ENCODE data around the gene SORBS2. TPM values are rescaled to one million over a fixed set of nuclear protein-coding genes. Genes with fewer than 3 reads are reported as not detected.

SORBS2 gene
- total RNA-seq, 1 donor from 2014 or later, result 33.6 TPM

GRCh38 chr4:185771711-185772390 lies 40.1 kb downstream of the SORBS2 start:
- no peak for TF ChIP-seq CTCF (IDR thresholded peaks at IDR 0.05)
- DNase-seq (ENCODE audit: extremely low spot score, unreplicated experiment), result no peak
- H3K9me3 Mint-ChIP-seq (ENCODE audit: unreplicated experiment), result no peaks in the 10 kb centered on the region
- H3K4me1 Mint-ChIP-seq (ENCODE audit: unreplicated experiment), result peaks cover 53% of the 10 kb centered on the region
- H3K27ac Mint-ChIP-seq (ENCODE audit: unreplicated experiment), result peak overlapping the region; percentile 89
- H3K4me3 Mint-ChIP-seq (ENCODE audit: unreplicated experiment), result peak overlapping the region; percentile 76
- no peaks in the 10 kb centered on the region for H3K27me3 Mint-ChIP-seq (ENCODE audit: unreplicated experiment)
- no peaks in the 10 kb centered on the region for H3K36me3 Mint-ChIP-seq (ENCODE audit: unreplicated experiment)

GRCh38 chr4:185767528-185767927 lies 44.5 kb downstream of the SORBS2 start:
- no peaks in the 10 kb centered on the region for H3K9me3 Mint-ChIP-seq (ENCODE audit: unreplicated experiment)
- peaks cover 17% of the 10 kb centered on the region for H3K4me1 Mint-ChIP-seq (ENCODE audit: unreplicated experiment)

GRCh38 chr4:185764876-185765275 lies 47.1 kb downstream of the SORBS2 start:
- H3K9me3 Mint-ChIP-seq (ENCODE audit: unreplicated experiment), result no peaks in the 10 kb centered on the region
- no peak for TF ChIP-seq CTCF (IDR thresholded peaks at IDR 0.05)
- DNase-seq (ENCODE audit: extremely low spot score, unreplicated experiment), result no peak
- H3K4me1 Mint-ChIP-seq (ENCODE audit: unreplicated experiment), result peaks cover 17% of the 10 kb centered on the region
- H3K4me3 Mint-ChIP-seq (ENCODE audit: unreplicated experiment), result no peak overlapping the region
- no peaks in the 10 kb centered on the region for H3K36me3 Mint-ChIP-seq (ENCODE audit: unreplicated experiment)
- no peaks in the 10 kb centered on the region for H3K27me3 Mint-ChIP-seq (ENCODE audit: unreplicated experiment)
- no peak overlapping the region for H3K27ac Mint-ChIP-seq (ENCODE audit: unreplicated experiment)

More at GRCh38 chr4:185767528-185767927, 44.5 kb downstream of the SORBS2 start:
- Mint-ChIP-seq H3K36me3 (ENCODE audit: unreplicated experiment) (no peaks in the 10 kb centered on the region), H3K27me3 (ENCODE audit: unreplicated experiment) (no peaks in the 10 kb centered on the region), H3K27ac (ENCODE audit: unreplicated experiment) (no peak overlapping the region), H3K4me3 (ENCODE audit: unreplicated experiment) (no peak overlapping the region)
- DNase-seq (ENCODE audit: extremely low spot score, unreplicated experiment), result no peak
- no peak for TF ChIP-seq CTCF (IDR thresholded peaks at IDR 0.05)

- H3K27me3 Mint-ChIP-seq (ENCODE audit: unreplicated experiment), result no peaks in the 10 kb centered on the region
- H3K4me3 Mint-ChIP-seq (ENCODE audit: unreplicated experiment), result no peak overlapping the region
- H3K27ac Mint-ChIP-seq (ENCODE audit: unreplicated experiment), result no peak overlapping the region
- no peak for DNase-seq (ENCODE audit: extremely low spot score, unreplicated experiment)
- no peaks in the 10 kb centered on the region for H3K9me3 Mint-ChIP-seq (ENCODE audit: unreplicated experiment)
- H3K4me1 Mint-ChIP-seq (ENCODE audit: unreplicated experiment), result peaks cover 15% of the 10 kb centered on the region
- peaks cover 1% of the 10 kb centered on the region for H3K36me3 Mint-ChIP-seq (ENCODE audit: unreplicated experiment)
- no peak for TF ChIP-seq CTCF (IDR thresholded peaks at IDR 0.05)
Measured at GRCh38 chr4:185761352-185762235, 50.4 kb downstream of the SORBS2 start.

GRCh38 chr4:185758807-185759206 lies 53.2 kb downstream of the SORBS2 start:
- no peak for TF ChIP-seq CTCF (IDR thresholded peaks at IDR 0.05)

More at GRCh38 chr4:185758807-185759206, 53.2 kb downstream of the SORBS2 start:
- Mint-ChIP-seq H3K27ac (ENCODE audit: unreplicated experiment) (no peak overlapping the region), H3K9me3 (ENCODE audit: unreplicated experiment) (no peaks in the 10 kb centered on the region), H3K36me3 (ENCODE audit: unreplicated experiment) (peaks cover 1% of the 10 kb centered on the region), H3K4me1 (ENCODE audit: unreplicated experiment) (peaks cover 12% of the 10 kb centered on the region), H3K27me3 (ENCODE audit: unreplicated experiment) (no peaks in the 10 kb centered on the region), H3K4me3 (ENCODE audit: unreplicated experiment) (no peak overlapping the region)
- no peak for DNase-seq (ENCODE audit: extremely low spot score, unreplicated experiment)

Measured in osteocyte (in vitro differentiated cells).